Activated naive CD8-positive, alpha-beta T cell treated with anti-CD3 and anti-CD28 coated beads, Interleukin-2, amount 10 ng/mL, durations not matched to agents 7 days and 5 days (primary cell): ENCODE measurements around the gene GPR62. TPM values are rescaled to one million over a fixed set of nuclear protein-coding genes. Genes with fewer than 3 reads are reported as not detected.

Experiments used
- ATAC-seq: fragments of 150-1000 bp; cut with Tn5 transposase; one replicate; pipeline ENCODE4 v1.10.0; 2021; ENCODE audit warnings: low read depth, moderate library complexity
- POLR2A ChIA-PET: fragments of 350-600 bp; sonication (Branson Sonifier 250); formaldehyde crosslinking; loops from one replicate; lab custom pipeline; 2021; ENCODE audit warnings: antibody characterized with exemption; lab: Charles Lee
- DNase-seq: peaks from one replicate; pipeline ENCODE4 v3.0.0; 2021
- H3K27ac Mint-ChIP-seq: one replicate; pipeline ENCODE4 v1.8.0; 2022; ENCODE audit warnings: mild to moderate bottlenecking, mixed read lengths
- H3K27me3 Mint-ChIP-seq: one replicate; pipeline ENCODE4 v1.8.0; 2022; ENCODE audit warnings: mild to moderate bottlenecking, moderate library complexity, mixed read lengths
- H3K36me3 Mint-ChIP-seq: one replicate; pipeline ENCODE4 v1.8.0; 2021; ENCODE audit warnings: mild to moderate bottlenecking, mixed read lengths
- H3K4me1 Mint-ChIP-seq: one replicate; pipeline ENCODE4 v1.8.0; 2021; ENCODE audit warnings: mixed read lengths
- H3K4me3 Mint-ChIP-seq: one replicate; pipeline ENCODE4 v1.8.0; 2022; ENCODE audit warnings: mild to moderate bottlenecking, moderate library complexity, mixed read lengths
- H3K9me3 Mint-ChIP-seq: one replicate; pipeline ENCODE4 v1.8.0; 2021; ENCODE audit warnings: mixed read lengths
- total RNA-seq, 2 experiments: library from RNA; stranded (reverse); gene quantifications; one replicate each; pipeline ENCODE4 v1.2.3, GENCODE V29; 2021

Gene GPR62
- total RNA-seq, 2 experiments from 2014 or later, result not detected

DNA sequence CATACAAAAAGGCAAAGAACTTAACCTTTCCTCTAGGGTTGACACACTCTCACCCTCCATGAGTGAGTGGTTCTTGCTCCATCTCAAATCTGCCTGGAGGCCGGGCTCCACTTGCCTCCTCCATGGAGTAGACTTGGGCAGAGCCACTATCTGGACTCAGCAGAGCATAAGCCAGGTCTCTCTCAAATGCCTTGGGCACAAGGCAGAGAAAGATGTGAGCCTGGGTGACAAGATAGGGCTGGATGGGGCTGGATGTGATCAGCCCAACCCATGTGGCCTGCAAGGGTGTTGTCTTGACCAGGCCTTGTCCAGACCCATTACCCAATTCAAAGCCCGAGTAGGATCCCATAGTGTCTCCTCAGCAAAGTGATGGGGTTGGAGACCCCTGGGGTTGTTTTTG is 44.7 kb downstream of the GPR62 start:
- no peak overlapping the region for H3K27ac Mint-ChIP-seq
- H3K4me1 Mint-ChIP-seq, result peaks cover 16% of the 10 kb centered on the region
- no peak for DNase-seq
- no peaks in the 10 kb centered on the region for H3K9me3 Mint-ChIP-seq
- peaks cover 7% of the 10 kb centered on the region for H3K36me3 Mint-ChIP-seq
- POLR2A ChIA-PET, result no interaction called here
- peaks cover 20% of the 10 kb centered on the region for H3K27me3 Mint-ChIP-seq
- no peak overlapping the region for H3K4me3 Mint-ChIP-seq
- no peak for ATAC-seq

DNA sequence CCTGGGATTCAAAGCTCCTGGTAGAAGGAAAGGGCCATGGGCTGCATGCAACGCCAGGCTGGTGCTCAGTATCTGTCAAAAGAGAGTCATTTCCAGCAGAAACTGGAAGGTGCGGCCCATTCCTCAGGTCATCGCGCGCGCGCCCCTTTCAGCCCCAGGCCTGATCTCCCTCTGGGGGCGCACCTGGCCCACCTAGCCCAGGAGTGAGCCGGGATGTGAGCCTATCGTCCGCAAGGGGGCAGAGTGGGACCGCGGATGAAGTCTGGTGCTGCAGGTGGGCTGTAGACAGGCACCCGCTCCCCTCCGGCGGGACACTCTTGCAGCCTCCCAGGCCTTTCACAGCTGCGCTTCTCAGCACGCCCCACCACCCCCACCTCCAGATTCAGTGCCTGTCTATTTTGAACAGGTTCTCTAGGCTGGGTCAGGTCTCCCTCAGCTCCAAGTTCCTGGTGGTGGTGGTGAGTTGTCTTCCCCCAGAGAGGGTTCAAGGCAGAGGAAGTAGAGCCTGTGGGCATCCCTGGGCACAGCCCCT is 46.3 kb downstream of the GPR62 start:
- DNase-seq (peak; percentile 90), ATAC-seq (peak; percentile 97)
- Mint-ChIP-seq H3K36me3 (no peaks in the 10 kb centered on the region), H3K27me3 (peaks cover 20% of the 10 kb centered on the region), H3K27ac (peak overlapping the region; percentile 42), H3K9me3 (no peaks in the 10 kb centered on the region), H3K4me1 (peaks cover 17% of the 10 kb centered on the region), H3K4me3 (peak overlapping the region; percentile 25)
- POLR2A ChIA-PET, result interaction anchor here (1.1 to 2.3 kb wide), 6 partner anchors 52 to 142 kb away, joined by 3 to 9 read pairs (median 5); partner anchors contain the start of gene DUSP7

DNA sequence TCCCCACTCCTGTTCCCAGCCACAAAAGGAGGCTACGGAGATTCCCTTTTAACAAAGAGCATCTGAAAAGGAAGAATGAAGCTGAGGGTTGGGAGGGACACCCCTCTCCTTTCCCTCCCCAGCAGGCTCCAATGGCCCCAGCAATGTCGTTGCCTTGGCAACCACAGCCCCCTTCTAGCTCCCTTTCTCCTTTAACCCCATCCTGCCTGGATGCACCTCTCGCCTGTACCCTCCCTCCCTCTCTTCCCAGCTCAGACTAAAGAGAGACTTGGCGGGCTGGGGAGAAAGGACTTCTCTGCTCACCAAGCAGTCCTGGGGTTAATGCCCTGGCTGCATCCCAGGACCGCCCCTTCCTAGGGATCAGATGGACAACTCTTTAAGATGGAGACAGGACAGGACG is 47.6 kb downstream of the GPR62 start:
- Mint-ChIP-seq H3K4me3 (no peak overlapping the region), H3K27me3 (peaks cover 14% of the 10 kb centered on the region), H3K9me3 (no peaks in the 10 kb centered on the region), H3K27ac (peak overlapping the region; percentile 38), H3K36me3 (no peaks in the 10 kb centered on the region), H3K4me1 (peaks cover 16% of the 10 kb centered on the region)
- no peak for DNase-seq
- POLR2A ChIA-PET, result interaction anchor here (1.9 to 2.3 kb wide), 2 partner anchors 54 to 120 kb away, joined by 6 to 9 read pairs; partner anchors contain the start of gene DUSP7
- ATAC-seq, result no peak

DNA sequence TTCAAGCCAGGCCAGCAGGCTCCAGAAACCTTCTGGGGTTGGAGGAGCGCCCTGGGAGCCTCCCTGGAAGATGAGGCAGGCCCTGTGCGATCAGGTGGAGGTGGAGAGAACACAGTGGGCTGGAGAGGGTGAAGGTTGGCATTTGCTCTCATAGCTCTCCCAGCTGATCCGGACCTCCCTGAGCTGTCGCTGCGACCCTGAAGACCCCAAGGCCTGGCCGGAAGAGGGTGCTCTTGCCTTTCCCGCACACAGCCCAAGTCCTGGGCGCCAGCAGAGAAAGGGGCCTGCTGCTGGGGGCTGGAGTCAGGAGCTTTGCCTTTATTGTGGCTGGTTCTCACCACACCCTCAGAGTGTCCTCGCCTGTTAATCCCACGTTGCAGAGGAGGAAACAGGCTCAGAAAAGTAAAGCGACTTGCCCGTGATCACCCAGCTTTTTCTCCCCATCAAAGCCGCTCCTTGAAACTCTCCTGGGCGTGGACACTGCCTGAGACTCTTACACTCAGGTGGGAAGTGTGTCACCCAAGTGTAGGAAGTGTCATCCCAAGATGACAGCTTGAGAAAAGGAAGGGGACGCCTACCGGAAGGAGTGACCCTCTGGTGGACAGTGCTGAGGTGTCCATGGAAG is 49.1 kb downstream of the GPR62 start:
- peak overlapping the region; percentile 20 for H3K27ac Mint-ChIP-seq
- ATAC-seq (no peak), DNase-seq (no peak)
- H3K4me1 Mint-ChIP-seq, result peaks cover 11% of the 10 kb centered on the region
- no peak overlapping the region for H3K4me3 Mint-ChIP-seq
- H3K36me3 Mint-ChIP-seq, result no peaks in the 10 kb centered on the region
- peaks cover 7% of the 10 kb centered on the region for H3K27me3 Mint-ChIP-seq
- H3K9me3 Mint-ChIP-seq, result no peaks in the 10 kb centered on the region
- POLR2A ChIA-PET, result interaction anchor here (0.6 kb wide), 1 partner anchor 21 kb away, joined by 3 read pairs; no protein-coding TSS in a partner anchor

DNA sequence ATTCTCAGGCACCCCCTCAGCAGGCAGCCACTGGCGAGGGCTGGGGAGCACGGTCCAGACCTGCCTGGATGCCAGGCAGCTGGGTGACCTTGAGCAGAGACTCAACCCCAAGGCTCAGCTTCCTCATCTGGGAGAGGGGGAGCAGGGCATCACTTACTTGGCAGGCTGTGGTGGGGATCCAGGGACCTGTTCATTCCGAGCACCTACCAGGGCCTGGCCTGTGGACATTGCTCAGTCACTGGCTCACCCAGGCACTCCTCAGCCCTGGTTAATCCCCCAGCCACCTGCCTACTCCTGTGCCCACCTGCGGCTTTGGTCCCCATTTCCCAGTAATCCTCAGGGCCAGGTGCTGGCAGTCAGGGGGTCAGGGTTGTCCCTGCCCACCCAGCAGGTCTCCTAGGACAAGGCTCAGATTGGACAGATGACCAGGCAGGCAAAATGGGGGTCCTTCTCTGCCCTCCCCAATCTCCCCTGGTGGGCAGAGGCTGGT is 49.8 kb downstream of the GPR62 start:
- Mint-ChIP-seq H3K4me1 (peaks cover 11% of the 10 kb centered on the region), H3K27me3 (peaks cover 2% of the 10 kb centered on the region), H3K4me3 (no peak overlapping the region), H3K27ac (no peak overlapping the region), H3K36me3 (no peaks in the 10 kb centered on the region), H3K9me3 (no peaks in the 10 kb centered on the region)
- ATAC-seq, result no peak
- DNase-seq, result no peak
- POLR2A ChIA-PET, result interaction anchor here (0.6 kb wide), 1 partner anchor 21 kb away, joined by 3 read pairs; no protein-coding TSS in a partner anchor

DNA sequence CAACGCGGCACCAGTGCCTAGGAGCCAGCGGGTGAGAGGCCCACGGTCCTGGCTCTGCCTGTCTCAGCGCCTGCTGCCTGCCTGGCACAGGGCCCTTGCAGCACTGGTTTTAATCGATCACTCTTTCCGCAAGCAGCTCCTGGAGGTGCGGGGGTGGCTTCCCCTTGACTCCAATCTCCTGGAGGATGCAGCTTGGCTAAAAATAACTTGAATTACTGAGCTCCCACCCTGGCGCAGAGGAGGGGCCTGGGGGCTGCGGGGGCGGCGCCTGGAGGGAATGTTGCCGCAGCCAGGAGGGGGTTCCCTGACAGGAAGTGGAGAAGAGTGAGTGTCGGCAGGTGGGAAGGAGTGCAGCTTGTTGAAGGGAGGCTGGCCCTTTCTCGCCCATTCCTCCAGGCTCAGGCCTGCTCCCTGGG is 50.4 kb downstream of the GPR62 start:
- no peaks in the 10 kb centered on the region for H3K36me3 Mint-ChIP-seq
- no peak overlapping the region for H3K27ac Mint-ChIP-seq
- no peaks in the 10 kb centered on the region for H3K9me3 Mint-ChIP-seq
- H3K27me3 Mint-ChIP-seq, result peaks cover 2% of the 10 kb centered on the region
- DNase-seq (no peak), ATAC-seq (no peak)
- H3K4me1 Mint-ChIP-seq, result peaks cover 11% of the 10 kb centered on the region
- H3K4me3 Mint-ChIP-seq, result no peak overlapping the region
- POLR2A ChIA-PET, result interaction anchor here (0.6 kb wide), 1 partner anchor 56 kb away, joined by 5 read pairs; no protein-coding TSS in a partner anchor

DNA sequence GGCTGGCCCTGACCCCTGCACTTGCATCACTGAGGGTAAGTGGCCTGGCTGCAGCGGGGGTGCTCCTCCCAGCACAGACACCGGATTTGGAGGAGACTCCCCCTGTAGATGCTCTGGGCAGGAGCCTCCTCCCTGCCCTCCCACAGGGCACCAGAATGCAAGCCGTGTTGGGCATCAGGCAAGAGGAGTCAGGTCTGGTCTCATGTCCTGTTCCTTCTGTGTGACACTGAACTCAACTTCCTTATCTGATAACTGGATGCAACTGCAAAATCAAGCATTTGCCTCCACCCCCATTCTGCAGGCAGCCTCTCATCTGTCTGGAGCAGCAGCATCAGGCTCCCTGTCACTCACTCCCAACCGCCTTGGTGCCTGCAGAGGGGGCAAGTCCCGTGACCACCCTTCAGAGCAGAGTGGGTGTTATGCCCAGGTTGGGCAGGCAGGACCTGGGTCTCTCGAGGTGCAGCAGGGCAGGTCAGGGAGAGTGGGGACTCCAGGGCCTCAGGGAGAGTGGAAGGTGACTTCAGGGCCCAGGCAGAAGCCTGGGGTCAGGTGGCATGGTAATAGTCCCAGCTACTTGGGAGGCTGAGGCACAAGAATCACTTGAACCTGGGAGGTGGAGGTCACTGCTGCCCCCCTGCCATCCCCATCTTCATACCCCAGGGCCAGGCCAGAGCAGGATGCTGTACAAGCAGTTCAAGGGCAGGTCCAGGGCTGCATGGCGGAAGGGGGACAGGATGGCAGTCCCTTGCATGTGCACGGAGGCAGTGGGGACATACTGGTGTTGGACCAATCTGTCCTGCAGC is 51.0 kb downstream of the GPR62 start:
- H3K9me3 Mint-ChIP-seq, result no peaks in the 10 kb centered on the region
- H3K36me3 Mint-ChIP-seq, result no peaks in the 10 kb centered on the region
- no peak overlapping the region for H3K4me3 Mint-ChIP-seq
- H3K27ac Mint-ChIP-seq, result no peak overlapping the region
- ATAC-seq (no peak), DNase-seq (no peak)
- H3K27me3 Mint-ChIP-seq, result peaks cover 2% of the 10 kb centered on the region
- POLR2A ChIA-PET, result interaction anchor here (0.6 kb wide), 1 partner anchor 57 kb away, joined by 5 read pairs; no protein-coding TSS in a partner anchor
- H3K4me1 Mint-ChIP-seq, result peaks cover 11% of the 10 kb centered on the region

DNA sequence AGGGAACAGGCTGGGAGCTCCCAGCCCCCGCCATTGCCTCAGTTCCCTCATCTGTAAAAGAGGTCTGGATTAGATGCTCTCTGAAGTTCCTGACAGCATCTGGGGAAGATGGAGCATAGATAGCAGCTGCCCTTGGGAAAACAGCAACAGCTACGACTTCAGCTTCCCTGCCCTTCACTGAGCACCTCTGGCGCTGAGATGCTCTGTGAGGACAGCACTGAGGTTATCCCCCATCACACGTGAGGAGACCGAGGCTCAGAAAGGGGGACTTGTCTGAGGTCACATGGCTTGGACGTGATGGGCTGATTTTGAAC is 51.6 kb downstream of the GPR62 start:
- H3K27me3 Mint-ChIP-seq, result peaks cover 2% of the 10 kb centered on the region
- H3K9me3 Mint-ChIP-seq, result no peaks in the 10 kb centered on the region
- POLR2A ChIA-PET, result no interaction called here
- no peak overlapping the region for H3K4me3 Mint-ChIP-seq
- DNase-seq (no peak), ATAC-seq (no peak)
- no peak overlapping the region for H3K27ac Mint-ChIP-seq
- H3K36me3 Mint-ChIP-seq, result no peaks in the 10 kb centered on the region
- peaks cover 6% of the 10 kb centered on the region for H3K4me1 Mint-ChIP-seq

Other genes starting within 250 kb of the GPR62 start
- 1 to 10 TPM; 1.4 to 2.2 TPM for gene GRM2, start 248.3 kb upstream of the GPR62 start, total RNA-seq
- not detected for gene IQCF6, start 176.1 kb upstream of the GPR62 start, total RNA-seq
- gene IQCF2, start 93.8 kb upstream of the GPR62 start, total RNA-seq, result not detected
- gene IQCF5, start 79.8 kb upstream of the GPR62 start, total RNA-seq, result not detected
- gene IQCF1, start 52.0 kb upstream of the GPR62 start, total RNA-seq, result not detected
- 10 to 100 TPM; 17.7 to 19.2 TPM for gene RRP9, start 13.5 kb upstream of the GPR62 start, total RNA-seq
- 10 to 100 TPM; 23.5 to 26.1 TPM for gene PARP3, start 13.0 kb upstream of the GPR62 start, total RNA-seq
- 10 to 100 TPM; 17.8 to 18.2 TPM for gene PCBP4, start 12.1 kb downstream of the GPR62 start, total RNA-seq
- gene ABHD14B, start 18.7 kb downstream of the GPR62 start, total RNA-seq, result 10 to 100 TPM; 49.6 to 54.3 TPM
- gene ABHD14A, start 19.7 kb downstream of the GPR62 start, total RNA-seq, result 10 to 100 TPM; 11.3 to 15.9 TPM
- gene ACY1, start 28.2 kb downstream of the GPR62 start, total RNA-seq, result 10 to 100 TPM; 15.8 to 17.1 TPM
- 1,000 to 10,000 TPM; 1,076 to 1,089 TPM for gene RPL29, start 40.5 kb downstream of the GPR62 start, total RNA-seq
- gene DUSP7, start 101.2 kb downstream of the GPR62 start, total RNA-seq, result 10 to 100 TPM; 30.9 to 31.3 TPM
- gene POC1A, start 199.0 kb downstream of the GPR62 start, total RNA-seq, result 10 to 100 TPM; 20.8 to 22.4 TPM
- gene ALAS1, start 242.8 kb downstream of the GPR62 start, total RNA-seq, result 10 to 100 TPM; 46.9 to 50.1 TPM